ENCODE measurements around the gene CLEC4F.

DNA sequence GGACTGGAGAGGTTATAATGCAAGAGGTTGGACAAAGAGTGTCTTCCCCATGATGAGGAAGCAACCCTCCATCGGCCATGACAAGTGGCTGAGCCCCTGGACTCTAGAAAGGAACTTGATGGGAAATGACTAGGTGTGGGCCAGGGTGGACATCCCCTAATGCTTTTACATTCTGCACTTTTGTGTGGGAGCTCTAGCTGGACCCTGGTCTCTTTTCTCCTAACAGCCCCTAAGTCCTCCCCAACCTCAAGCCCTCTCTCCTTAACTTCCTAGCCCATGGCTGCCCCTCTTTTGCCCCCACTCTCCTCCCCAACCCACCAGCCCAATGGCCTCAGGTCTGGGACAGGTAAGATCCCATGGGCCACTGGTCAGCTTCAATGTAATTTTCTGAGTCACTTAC, 12.8 kb upstream of the CLEC4F start:
- TF ChIP-seq TAF1 (IDR thresholded peaks at IDR 0.05; ENCODE audit: borderline replicate concordance, low read depth, low read length), result no peak
- TF ChIP-seq POLR2AphosphoS5 (IDR thresholded peaks at IDR 0.05; ENCODE audit: low read depth, low read length), result no peak
- TF ChIP-seq POLR2A (IDR thresholded peaks at IDR 0.05; ENCODE audit: low read depth, low read length), result no peak

Measured in GM12892 (cell line).